ENCODE results near the gene EPDR1.

GRCh38 chr7:37920849-37921805, 687 bp downstream of the EPDR1 start:
- TF ChIP-seq ZNF274 (IDR thresholded peaks at IDR 0.05; ENCODE audit: low read depth, low read length) = no peak
- no peak for TF ChIP-seq YY1 (IDR thresholded peaks at IDR 0.05; ENCODE audit: insufficient read depth, insufficient read length)
- no peak for TF ChIP-seq SUZ12 (IDR thresholded peaks at IDR 0.05; ENCODE audit: extremely low read depth, insufficient read depth, insufficient read length)
